Endothelial cell of umbilical vein (primary cell): ENCODE data around the gene AGA. TPM values are rescaled to one million over a fixed set of nuclear protein-coding genes. Genes with fewer than 3 reads are reported as not detected.

Source experiments
- BruUV-seq: library from RNA; stranded (reverse); fragments of 400-500 nt; replicated peaks from 2 replicates; lab custom pipeline; 2021; lab: Mats Ljungman, UMichigan
- CTCF ChIA-PET: fragments of 300-600, 350-600 bp; sonication (Branson Sonifier 250); formaldehyde crosslinking; loops from one replicate; lab custom pipeline; 2021; ENCODE audit warnings: antibody characterized with exemption, inconsistent platforms; lab: Charles Lee
- POLR2A ChIA-PET: fragments of 300-600, 350-600 bp; sonication (Branson Sonifier 250); formaldehyde crosslinking; loops from one replicate; lab custom pipeline; 2021; ENCODE audit warnings: antibody characterized with exemption, inconsistent platforms; lab: Charles Lee
- DNase-seq: peaks from one replicate; pipeline ENCODE4 v3.0.0-alpha.2; 2011; ENCODE audit warnings: low read depth, low spot score
- FAIRE-seq: peaks from 2 replicates; lab custom pipeline; 2011; peaks lifted over from hg19 to GRCh38; lab: Jason Lieb, UNC
- H2AFZ ChIP-seq: 2 replicates; pipeline ENCODE4 v1.6.0; 2012; ENCODE audit warnings: low read depth, low read length, control low read depth, inconsistent platforms
- H3K27ac ChIP-seq: 2 replicates; pipeline ENCODE4 v1.5.1; 2011; ENCODE audit warnings: low read depth, mild to moderate bottlenecking, control low read depth, low read length, moderate library complexity; ENCODE audit not compliant: insufficient read depth
- H3K27me3 ChIP-seq, 2 experiments: 2 replicates each; pipeline versions ENCODE4 v1.6.0 to v1.6.1; 2011; ENCODE audit warnings: low read length in 2 of 2, mixed read lengths in 1 of 2; ENCODE audit not compliant: control insufficient read depth in 2 of 2, insufficient read depth in 2 of 2
- H3K36me3 ChIP-seq, 2 experiments: 2 replicates in 1 of 2; 3 replicates in 1 of 2; pipeline ENCODE4 v1.5.1; 2011; ENCODE audit warnings: low read length in 2 of 2, mild to moderate bottlenecking in 1 of 2, moderate library complexity in 1 of 2; ENCODE audit not compliant: control insufficient read depth in 2 of 2, insufficient read depth in 2 of 2; ENCODE audit errors: extremely low read depth in 1 of 2
- H3K4me1 ChIP-seq: 3 replicates; pipeline ENCODE4 v1.5.1; 2011; ENCODE audit warnings: mild to moderate bottlenecking, low read length; ENCODE audit not compliant: control insufficient read depth, insufficient read depth; ENCODE audit errors: extremely low read depth
- H3K4me2 ChIP-seq: 2 replicates; pipeline ENCODE4 v1.6.1; 2011; ENCODE audit warnings: low read length, control low read depth, mixed read lengths; ENCODE audit not compliant: insufficient read depth
- H3K4me3 ChIP-seq, 3 experiments: fragments of 200-600 bp in 1 of 3; sonication (generic), shearing (Covaris generic) in 1 of 3; replicated peaks in 1 of 3; 2 replicates each; pipeline ENCODE4 v1.5.1; 2011 to 2016; ENCODE audit warnings: control low read depth in 3 of 3, low read length in 3 of 3, mild to moderate bottlenecking in 2 of 3, inconsistent platforms in 1 of 3, low read depth in 1 of 3, moderate library complexity in 1 of 3; ENCODE audit not compliant: insufficient read depth in 1 of 3
- H3K79me2 ChIP-seq: 2 replicates; pipeline ENCODE4 v1.6.0; 2012; ENCODE audit warnings: low read length, inconsistent platforms; ENCODE audit not compliant: control insufficient read depth, insufficient read depth
- H3K9ac ChIP-seq: replicated peaks from 2 replicates; pipeline ENCODE3; 2011; ENCODE audit warnings: low read length, control low read depth; ENCODE audit not compliant: insufficient read depth; ENCODE audit errors: extremely low read depth
- H3K9me1 ChIP-seq: replicated peaks from 3 replicates; pipeline ENCODE4 v1.6.0; 2011; ENCODE audit warnings: mild to moderate bottlenecking, low read length; ENCODE audit not compliant: control insufficient read depth, insufficient read depth; ENCODE audit errors: extremely low read depth
- H3K9me3 ChIP-seq: replicated peaks from 2 replicates; pipeline ENCODE4 v1.5.1; 2012; ENCODE audit warnings: low read length, inconsistent platforms; ENCODE audit not compliant: control insufficient read depth, insufficient read depth
- H4K20me1 ChIP-seq: replicated peaks from 2 replicates; pipeline ENCODE3; 2011; ENCODE audit warnings: mild to moderate bottlenecking, low read length; ENCODE audit not compliant: control insufficient read depth, insufficient read depth; ENCODE audit errors: extremely low read depth
- EZH2 ChIP-seq: IDR thresholded peaks from 2 replicates; pipeline ENCODE4 v1.6.1; 2012; ENCODE audit warnings: borderline replicate concordance, low read depth, mild to moderate bottlenecking, moderate library complexity, low read length, inconsistent platforms; ENCODE audit not compliant: severe bottlenecking
- FOS ChIP-seq: IDR thresholded peaks from 2 replicates; pipeline ENCODE4 v1.6.1; 2011; ENCODE audit warnings: mild to moderate bottlenecking, low read length, moderate library complexity, borderline replicate concordance; ENCODE audit not compliant: insufficient read depth
- GATA2 ChIP-seq: IDR thresholded peaks from 2 replicates; pipeline ENCODE4 v1.7.0; 2011; ENCODE audit warnings: low read depth, mild to moderate bottlenecking, moderate library complexity, mixed read lengths, low read length; ENCODE audit not compliant: insufficient read length, insufficient read depth
- JUN ChIP-seq: IDR thresholded peaks from 2 replicates; pipeline ENCODE4 v1.6.1; 2011; ENCODE audit warnings: borderline replicate concordance, low read depth; ENCODE audit not compliant: insufficient read length, insufficient read depth
- MYC ChIP-seq: IDR thresholded peaks from one replicate; pipeline ENCODE4 v1.6.1; 2011; ENCODE audit warnings: mild to moderate bottlenecking, low read depth, low read length
- POLR2A ChIP-seq: IDR thresholded peaks from 2 replicates; pipeline ENCODE4 v1.6.1; 2012; ENCODE audit warnings: low read depth, mild to moderate bottlenecking, control low read depth, low read length
- POLR2AphosphoS5 ChIP-seq: IDR thresholded peaks from 2 replicates; pipeline ENCODE4 v1.6.1; 2012; ENCODE audit warnings: low read depth, mild to moderate bottlenecking, control low read depth, low read length, moderate library complexity; ENCODE audit not compliant: insufficient read depth
- dilution Hi-C: fragments of 300-500 bp; cut with MboI; formaldehyde crosslinking; loops from one replicate; pipeline ENCODE4 v1.15.0; 2019; ENCODE audit warnings: low sequenced_read_pairs; ENCODE audit not compliant: extremely low pct_ligation_motif_present
- intact Hi-C: fragments of 100-400 bp; cut with micrococcal nuclease; formaldehyde crosslinking; loops from one replicate; pipeline ENCODE4 v1.10.0; 2022
- polyA plus RNA-seq, 4 experiments: library from polyadenylated mRNA; depleted of rRNA in 3 of 4; stranded (reverse) in 3 of 4; unstranded in 1 of 4; fragments of >200 nt; gene quantifications; 2 replicates each; pipeline versions ENCODE4 v1.2.1 to v1.2.3, GENCODE V29; 2011 to 2012; ENCODE audit warnings: missing spikeins in 1 of 4
- total RNA-seq: library from RNA; stranded (reverse); gene quantifications from 2 replicates; pipeline ENCODE4 v1.2.3, GENCODE V29; 2021
- TF ChIP-seq, protein P1 (sequence below), 2 donors: IDR thresholded peaks; 1 replicate in 1 of 2; 2 replicates in 1 of 2; pipeline ENCODE4 v1.5.1; 2011; ENCODE audit warnings: low read length in 2 of 2, mild to moderate bottlenecking in 2 of 2, moderate library complexity in 2 of 2, control low read depth in 1 of 2, inconsistent platforms in 1 of 2, low read depth in 1 of 2; ENCODE audit not compliant: insufficient read depth in 1 of 2; ENCODE audit errors: extremely low read depth in 1 of 2
- TF ChIP-seq, protein P2 (sequence below): IDR thresholded peaks from 2 replicates; pipeline ENCODE4 v1.6.1; 2011; ENCODE audit not compliant: insufficient read depth, insufficient read length

AGA gene
- total and polyA plus RNA-seq, 2 donors (not counting 3 experiments of a cell fraction or from before 2014, with no cell fraction given): 14.1 to 16.9 TPM

GRCh38 chr4:177455561-177455970, 13.3 kb upstream of the AGA start:
- Histone ChIP-seq H3K4me3 (no peak overlapping the region), H3K9ac (no peak overlapping the region), H3K9me1 (no peaks in the 10 kb centered on the region), H3K4me2 (no peak overlapping the region), H3K79me2 (no peaks in the 10 kb centered on the region), H3K27ac (no peak overlapping the region), H3K4me1 (no peaks in the 10 kb centered on the region), H2AFZ (no peak overlapping the region), H3K27me3 (no peaks in the 10 kb centered on the region), H3K9me3 (no peaks in the 10 kb centered on the region), H3K36me3 (no peaks in the 10 kb centered on the region), H4K20me1 (no peaks in the 10 kb centered on the region)
- CTCF ChIA-PET: no interaction called here
- intact Hi-C loops (no loop called here), dilution Hi-C loops (no loop called here)
- TF ChIP-seq POLR2A (no peak), GATA2 (no peak), MYC (no peak), FOS (no peak), EZH2 (no peak)
- TF ChIP-seq, protein P1, sequence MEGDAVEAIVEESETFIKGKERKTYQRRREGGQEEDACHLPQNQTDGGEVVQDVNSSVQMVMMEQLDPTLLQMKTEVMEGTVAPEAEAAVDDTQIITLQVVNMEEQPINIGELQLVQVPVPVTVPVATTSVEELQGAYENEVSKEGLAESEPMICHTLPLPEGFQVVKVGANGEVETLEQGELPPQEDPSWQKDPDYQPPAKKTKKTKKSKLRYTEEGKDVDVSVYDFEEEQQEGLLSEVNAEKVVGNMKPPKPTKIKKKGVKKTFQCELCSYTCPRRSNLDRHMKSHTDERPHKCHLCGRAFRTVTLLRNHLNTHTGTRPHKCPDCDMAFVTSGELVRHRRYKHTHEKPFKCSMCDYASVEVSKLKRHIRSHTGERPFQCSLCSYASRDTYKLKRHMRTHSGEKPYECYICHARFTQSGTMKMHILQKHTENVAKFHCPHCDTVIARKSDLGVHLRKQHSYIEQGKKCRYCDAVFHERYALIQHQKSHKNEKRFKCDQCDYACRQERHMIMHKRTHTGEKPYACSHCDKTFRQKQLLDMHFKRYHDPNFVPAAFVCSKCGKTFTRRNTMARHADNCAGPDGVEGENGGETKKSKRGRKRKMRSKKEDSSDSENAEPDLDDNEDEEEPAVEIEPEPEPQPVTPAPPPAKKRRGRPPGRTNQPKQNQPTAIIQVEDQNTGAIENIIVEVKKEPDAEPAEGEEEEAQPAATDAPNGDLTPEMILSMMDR (IDR thresholded peaks at IDR 0.05; ENCODE audit: extremely low read depth in 1 of 2, insufficient read depth in 1 of 2, low read depth in 1 of 2, low read length in 2 of 2): no peak
- POLR2A ChIA-PET: no interaction called here
- FAIRE-seq (no peak), DNase-seq (no peak)
- BruUV-seq: no TSS peak

DNA sequence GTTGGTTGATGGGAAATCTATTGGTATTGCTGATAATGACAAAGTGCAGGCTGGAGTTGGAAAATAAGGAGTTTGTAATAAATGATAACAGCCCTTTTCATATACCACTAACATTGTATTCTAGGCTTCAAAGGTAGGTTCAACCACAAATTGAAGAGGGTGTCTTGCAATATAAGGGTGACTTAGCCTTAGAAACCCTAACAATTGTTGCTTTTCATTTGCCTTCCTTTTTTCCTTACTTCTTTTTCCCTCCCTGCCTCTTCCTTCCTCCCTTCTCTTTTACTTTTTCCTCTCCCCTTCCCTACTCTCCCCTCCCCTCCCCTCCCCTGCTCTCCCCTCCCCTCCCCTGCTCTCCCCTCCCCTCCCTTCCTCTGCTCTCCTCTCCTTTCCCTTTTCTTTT, 10.9 kb upstream of the AGA start:
- no peak overlapping the region for H3K9ac ChIP-seq
- no peaks in the 10 kb centered on the region for H3K36me3 ChIP-seq
- no peaks in the 10 kb centered on the region for H3K27me3 ChIP-seq
- TF ChIP-seq FOS (no peak), EZH2 (no peak), POLR2A (no peak), GATA2 (no peak), MYC (no peak), JUN (no peak), POLR2AphosphoS5 (no peak)
- TF ChIP-seq, protein P1 (IDR thresholded peaks at IDR 0.05; ENCODE audit: extremely low read depth in 1 of 2, insufficient read depth in 1 of 2, low read depth in 1 of 2, low read length in 2 of 2): no peak
- TF ChIP-seq, protein P2, sequence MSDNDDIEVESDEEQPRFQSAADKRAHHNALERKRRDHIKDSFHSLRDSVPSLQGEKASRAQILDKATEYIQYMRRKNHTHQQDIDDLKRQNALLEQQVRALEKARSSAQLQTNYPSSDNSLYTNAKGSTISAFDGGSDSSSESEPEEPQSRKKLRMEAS: no peak
- FAIRE-seq (no peak), DNase-seq (no peak)
- no peak overlapping the region for H3K27ac ChIP-seq
- intact Hi-C loops: no loop called here
- no peak overlapping the region for H3K4me2 ChIP-seq
- H2AFZ ChIP-seq: no peak overlapping the region
- POLR2A ChIA-PET: no interaction called here
- CTCF ChIA-PET: no interaction called here
- dilution Hi-C loops: no loop called here
- no peaks in the 10 kb centered on the region for H4K20me1 ChIP-seq
- H3K4me1 ChIP-seq: no peaks in the 10 kb centered on the region
- no peak overlapping the region for H3K4me3 ChIP-seq
- no peaks in the 10 kb centered on the region for H3K9me3 ChIP-seq
- H3K9me1 ChIP-seq: no peaks in the 10 kb centered on the region
- no TSS peak for BruUV-seq
- no peaks in the 10 kb centered on the region for H3K79me2 ChIP-seq
